Activated T-helper 1 cell treated with anti-CD3 and anti-CD28 coated beads, Interleukin-2, amount 50 U/mL, for 16 hours (primary cell): ENCODE data around the gene DSC1.
"Not testable (repeated sequence)": the region's sequence is repeated elsewhere in the genome, so short reads cannot be mapped to it uniquely, and the experiment has no call there.

Experiments
- DNase-seq, 2 donors: peaks; one replicate each; pipeline ENCODE4 v3.0.0-alpha.2; 2020; ENCODE audit warnings: low read depth in 1 of 2, low spot score in 1 of 2

Gene DSC1

GRCh38 chr18:31171144-31171839 lies 8.6 kb upstream of the DSC1 start:
- DNase-seq, result no peak

DNA sequence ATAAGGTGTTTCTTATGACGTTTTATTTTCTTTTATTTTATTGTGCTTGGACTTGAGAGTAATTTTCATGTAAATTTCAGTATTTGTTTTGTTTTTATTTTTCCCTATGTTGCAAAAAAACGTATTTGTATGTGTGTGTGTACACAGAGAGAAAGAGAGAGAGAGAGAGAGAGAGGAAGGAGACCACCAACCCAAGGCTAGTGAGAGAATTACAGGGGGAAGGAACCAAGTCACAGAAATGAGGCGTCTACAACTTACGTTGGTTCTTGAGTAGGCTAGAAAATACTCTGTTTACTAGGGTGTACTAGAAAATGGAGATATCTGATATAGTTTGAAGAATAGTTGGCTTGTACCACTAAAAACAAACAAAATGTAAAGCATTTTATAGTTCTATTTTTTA lies 7.7 kb upstream of the DSC1 start:
- no peak for DNase-seq

- no peak for DNase-seq
Observed at GRCh38 chr18:31162419-31162793, 250 bp downstream of the DSC1 start.

DNA sequence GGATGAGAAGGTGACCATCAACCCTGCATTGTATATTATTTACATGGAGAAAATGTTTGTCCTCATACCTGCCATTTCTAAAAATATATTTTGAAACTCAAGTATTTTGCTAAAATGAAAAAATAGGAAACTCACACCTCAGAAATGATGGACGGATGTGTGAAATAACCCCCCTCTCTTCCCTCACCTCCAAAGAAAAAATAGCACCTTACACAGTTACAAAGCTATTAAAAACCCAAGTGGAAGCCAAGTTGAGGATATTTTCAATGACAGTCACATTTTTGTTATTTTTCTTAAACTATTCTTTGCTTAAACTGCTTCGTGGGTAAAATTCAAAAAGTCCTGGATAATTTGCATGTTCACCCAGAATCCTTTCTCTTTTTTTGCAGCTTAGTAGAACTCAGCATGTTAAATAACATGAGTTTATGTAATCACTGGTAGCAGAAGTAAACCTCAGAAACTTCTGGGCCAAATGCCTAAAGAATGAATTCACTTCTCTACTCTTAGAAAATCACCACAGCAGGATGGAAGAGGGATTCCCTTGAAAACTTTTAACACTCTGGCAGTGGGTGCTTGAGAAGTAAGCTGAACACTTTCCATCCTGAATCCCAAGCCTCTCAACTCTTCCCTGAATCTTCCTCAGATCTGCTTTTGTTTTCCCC lies 768 bp downstream of the DSC1 start:
- no peak for DNase-seq

DNA sequence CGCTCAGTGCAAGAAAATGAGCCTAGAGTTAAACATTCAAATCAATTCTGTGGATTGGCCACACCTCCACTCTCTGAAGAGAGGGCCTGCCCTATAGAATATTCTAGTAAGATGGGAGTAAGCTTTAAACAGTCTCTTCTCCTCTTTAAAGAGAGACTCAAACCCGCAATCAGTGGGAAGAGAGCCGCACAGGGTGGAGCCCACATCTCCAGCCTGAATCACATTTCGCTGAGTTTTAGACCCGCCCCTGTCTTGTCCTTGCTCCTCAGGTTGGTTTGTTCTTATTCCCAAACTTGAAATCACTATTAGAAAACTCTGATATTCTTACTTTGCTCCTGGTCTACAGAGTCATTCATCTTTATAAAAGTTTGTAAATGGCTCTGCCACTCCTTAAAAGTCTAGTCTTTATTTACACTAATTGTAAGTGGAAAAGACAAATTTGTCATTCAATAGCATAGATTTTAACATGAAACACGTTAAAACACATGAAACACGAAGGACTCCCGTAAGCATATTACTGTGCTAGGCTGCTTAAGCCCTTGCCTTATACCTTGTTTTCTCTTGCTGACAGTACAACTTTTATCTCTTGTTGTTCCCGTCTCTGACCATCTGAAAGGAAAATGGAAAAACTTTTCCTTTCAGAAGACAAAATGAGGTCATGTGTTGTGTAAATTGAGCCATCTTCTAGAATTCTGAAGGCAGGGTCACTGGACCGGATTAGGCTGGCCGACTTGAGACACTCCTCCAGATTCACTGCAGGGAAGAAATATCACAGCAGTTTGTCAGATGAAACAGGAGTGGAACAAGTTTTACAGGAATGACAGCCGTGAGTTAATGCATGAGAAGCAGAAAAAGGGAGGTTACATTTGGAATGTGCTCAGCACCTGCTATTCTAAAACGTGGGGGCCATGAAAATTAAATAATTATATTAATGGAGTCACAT lies 5.6 kb downstream of the DSC1 start:
- DNase-seq, result no peak

DNA sequence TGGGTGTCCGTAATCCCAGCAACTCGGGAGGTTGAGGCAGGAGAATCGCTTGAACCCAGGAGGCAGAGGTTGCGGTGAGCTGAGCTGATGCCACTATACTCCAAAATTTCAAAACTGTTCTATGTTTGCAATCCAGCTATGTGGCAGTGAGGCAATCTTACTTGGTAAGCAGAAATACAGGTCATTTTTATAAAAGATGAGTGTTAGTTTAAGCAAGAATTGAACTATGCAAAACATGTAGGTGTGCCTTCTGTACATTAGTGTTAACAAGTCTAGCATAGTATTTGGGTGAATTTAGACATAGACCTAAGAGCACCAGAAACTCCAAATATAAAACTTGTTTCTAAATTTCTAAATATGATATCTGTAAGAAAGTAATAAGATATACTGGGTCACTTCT lies 7.2 kb downstream of the DSC1 start:
- no peak for DNase-seq

DNA sequence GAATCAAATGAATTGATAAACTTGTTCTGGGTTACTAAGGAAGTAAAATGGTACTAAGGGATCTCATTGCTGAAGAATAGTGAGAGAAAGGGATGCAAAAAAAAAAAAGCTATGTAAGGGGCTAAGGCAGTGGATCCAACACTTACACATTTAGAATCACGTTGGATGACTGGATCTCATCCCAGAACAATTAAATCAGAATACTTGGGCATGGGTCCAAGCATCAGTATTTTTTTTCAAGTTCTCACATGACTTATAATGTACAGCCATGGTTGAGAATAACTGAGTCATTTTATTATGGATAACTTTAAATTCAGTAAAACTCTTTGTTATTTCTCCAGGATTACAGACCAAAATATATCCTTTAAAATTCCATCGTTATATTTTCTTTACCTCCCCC lies 8.5 kb downstream of the DSC1 start:
- no peak for DNase-seq

DNA sequence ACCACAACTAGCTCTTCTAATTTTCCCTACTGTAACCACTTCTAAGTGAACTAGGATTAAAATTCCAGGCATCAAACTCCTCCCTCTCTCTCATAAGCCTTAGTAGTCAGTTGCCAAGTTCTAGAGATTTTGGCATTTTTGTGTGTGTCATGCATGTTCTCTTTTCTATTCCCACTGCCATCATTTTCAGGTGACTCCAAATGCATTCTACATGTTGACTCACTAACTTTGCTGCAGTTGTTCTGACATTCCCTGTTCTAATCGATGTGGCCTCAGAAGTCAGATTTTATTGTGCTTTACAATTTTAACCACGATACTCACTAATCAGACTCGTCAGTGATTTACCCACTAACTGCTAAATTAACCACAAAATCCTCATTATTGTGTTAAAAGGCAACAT lies 13.3 kb downstream of the DSC1 start:
- no peak for DNase-seq

DNA sequence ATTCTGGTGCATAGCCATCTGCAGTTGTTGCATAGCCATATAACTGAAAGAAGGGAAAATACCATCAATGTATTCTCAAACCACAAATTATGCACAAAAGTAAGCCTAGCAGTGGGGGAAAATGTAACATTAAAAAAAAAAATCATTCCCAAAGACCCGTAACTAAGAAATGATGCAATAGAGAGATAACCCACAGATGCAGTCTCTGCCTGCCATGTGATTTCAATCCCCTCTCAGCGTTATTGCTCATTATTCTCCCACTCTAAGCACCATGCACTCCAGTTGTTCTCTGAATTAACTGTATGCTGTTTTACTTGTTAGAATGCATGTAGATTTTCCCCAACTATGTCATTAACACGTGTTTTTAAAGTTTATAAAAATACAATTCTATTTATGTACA lies 14.1 kb downstream of the DSC1 start:
- DNase-seq, result no peak

- no peak for DNase-seq
Observed at GRCh38 chr18:31146809-31147208, 15.8 kb downstream of the DSC1 start.

DNA sequence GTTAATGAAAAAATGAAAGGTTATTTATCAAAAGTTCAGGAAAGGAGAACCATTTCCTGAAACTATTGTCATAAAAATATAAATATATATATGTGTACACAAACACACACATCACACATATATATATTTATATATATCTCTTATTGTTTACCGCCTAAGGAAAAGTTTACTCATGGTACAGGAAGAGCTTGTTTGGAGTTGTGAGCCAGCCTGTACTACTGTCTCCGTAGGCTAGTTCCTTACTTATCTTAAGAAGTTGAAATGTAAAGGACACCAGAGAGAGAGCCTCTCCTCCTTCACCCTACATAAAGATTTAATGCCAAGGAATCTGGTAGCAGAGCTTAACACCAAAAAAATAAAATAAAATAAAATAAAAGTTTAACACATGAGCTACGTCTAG lies 19.6 kb downstream of the DSC1 start:
- no peak for DNase-seq

DNA sequence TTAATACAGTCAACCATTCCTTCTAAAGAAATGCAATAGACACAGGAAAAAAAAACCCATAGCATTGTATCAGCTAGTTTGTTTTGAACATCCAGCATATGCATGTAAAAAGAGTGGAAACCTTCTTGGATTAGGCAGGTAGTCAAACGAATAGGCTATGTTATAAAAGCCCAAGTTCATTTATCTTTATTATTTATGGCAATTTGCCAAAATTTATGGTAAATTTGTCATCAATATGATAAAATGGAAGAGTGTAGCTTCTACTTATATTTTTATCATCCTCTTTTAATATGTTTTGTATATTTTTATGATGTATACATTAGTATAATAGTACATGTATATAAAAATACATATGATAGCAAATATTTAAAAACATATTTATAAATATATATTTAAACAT lies 23.9 kb downstream of the DSC1 start:
- DNase-seq, result no peak

DNA sequence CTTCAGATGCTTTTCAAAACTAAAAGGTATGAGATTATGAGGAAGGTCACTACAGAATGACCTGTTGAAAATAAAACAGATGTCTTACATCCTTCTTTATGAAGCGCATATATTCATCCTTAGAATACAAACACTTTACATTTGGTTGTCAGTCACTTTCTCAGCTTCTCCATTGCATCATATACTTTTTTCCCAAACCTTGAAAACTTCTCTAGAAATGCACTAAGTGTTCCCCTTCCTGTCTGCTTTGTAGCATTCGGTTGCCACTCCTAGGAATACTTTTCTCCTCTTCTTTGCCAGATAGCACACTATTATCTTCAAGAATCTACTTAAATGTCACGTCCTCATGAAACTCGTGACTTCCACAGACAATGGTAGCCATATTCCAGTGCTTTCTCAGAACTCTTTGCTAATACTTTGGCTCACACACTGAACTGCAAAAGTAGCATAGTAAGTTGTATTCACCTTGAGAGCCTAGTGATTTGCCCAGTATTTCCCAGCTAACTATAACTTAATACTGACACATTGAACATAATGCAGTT lies 27.6 kb downstream of the DSC1 start:
- DNase-seq, result no peak

DNA sequence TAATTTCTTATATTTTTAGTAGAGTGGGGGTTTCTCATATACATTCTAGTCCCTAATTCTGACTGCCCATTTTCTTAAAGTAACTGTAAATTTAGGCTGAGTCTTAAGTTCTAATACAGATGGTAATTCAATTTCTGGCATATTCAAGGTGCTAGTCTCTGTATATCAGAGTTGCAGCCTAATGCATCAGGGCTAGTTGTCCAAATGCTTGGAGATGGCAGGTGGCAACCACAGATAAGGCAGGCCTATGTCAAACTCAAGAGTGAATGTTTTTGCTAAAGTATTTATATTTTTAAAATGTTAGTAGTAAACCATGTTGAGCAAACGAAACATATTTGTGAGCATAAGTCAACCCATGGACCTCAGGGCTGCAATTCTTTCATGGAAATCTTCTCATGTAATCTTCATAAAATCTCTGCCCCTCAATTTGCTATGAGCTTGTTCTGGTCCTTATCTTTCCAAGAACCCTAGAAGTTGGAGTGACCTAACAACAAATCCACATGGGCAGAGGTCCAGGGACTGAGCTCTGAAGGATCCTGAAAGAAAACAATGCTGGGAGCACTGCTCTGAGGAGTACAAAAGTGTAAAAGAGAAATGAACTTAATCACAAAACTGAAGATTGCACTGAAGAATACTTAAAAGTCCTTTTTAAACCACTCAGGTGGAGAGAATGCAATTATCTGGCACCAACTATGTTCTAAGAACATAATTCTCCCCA lies 33.1 kb downstream of the DSC1 start:
- DNase-seq, result no peak

DNA sequence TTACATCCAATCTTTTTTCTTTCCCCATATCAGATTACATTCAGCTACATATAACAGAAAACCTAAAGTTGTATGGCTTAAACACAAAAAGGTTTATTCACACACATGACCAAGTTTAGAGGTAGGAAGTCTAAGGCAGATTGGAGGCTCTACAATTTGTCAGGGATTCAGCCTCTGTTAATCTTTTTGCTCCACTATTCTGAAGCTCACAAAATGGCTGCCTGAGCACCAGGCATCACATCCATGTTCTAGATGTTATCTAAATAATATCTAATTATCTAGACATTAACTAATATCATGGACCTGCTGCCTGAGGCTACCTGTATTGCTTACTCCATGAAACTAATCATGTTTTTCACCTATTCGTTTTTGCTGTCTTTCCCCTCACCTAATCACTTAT lies 36.8 kb downstream of the DSC1 start:
- DNase-seq, result no peak

DNA sequence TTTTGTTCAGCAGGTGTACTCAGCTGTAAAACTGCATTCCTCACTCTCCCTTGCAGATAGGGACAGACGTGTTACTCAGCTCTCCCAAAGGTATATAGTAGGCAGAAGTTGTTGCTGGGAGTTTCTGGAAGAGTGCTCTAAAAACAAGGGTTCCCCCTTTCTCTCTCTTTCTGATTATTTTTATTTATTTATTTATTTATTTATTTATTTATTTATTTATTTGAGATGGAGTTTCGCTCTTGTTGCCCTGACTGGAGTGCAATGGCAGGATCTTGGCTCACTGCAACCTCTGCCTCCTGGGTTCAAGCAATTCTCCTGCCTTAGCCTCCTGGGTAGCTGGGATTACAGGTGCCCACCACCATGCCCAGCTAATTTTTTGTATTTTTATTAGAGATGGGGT lies 39.5 kb downstream of the DSC1 start:
- not testable (repeated sequence) for DNase-seq

DNA sequence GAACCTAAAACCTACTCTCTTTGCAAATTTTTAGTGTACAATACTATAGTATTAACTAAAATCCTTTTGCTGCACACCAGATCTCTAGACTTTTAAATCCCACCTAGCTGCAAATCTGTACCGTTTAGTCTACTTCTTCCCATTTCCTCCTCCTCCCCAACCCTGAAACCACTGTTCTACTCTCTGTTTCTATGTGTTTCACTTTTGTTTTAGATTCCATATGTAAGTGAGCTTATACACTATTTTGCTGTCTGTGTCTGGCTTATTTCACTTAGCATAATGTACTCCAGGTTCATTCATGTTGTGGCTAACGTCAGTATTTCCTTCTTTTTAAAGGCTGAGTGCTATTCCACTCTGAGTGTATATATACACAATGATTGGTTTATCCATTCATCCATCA lies 42.1 kb downstream of the DSC1 start:
- DNase-seq, result no peak

DNA sequence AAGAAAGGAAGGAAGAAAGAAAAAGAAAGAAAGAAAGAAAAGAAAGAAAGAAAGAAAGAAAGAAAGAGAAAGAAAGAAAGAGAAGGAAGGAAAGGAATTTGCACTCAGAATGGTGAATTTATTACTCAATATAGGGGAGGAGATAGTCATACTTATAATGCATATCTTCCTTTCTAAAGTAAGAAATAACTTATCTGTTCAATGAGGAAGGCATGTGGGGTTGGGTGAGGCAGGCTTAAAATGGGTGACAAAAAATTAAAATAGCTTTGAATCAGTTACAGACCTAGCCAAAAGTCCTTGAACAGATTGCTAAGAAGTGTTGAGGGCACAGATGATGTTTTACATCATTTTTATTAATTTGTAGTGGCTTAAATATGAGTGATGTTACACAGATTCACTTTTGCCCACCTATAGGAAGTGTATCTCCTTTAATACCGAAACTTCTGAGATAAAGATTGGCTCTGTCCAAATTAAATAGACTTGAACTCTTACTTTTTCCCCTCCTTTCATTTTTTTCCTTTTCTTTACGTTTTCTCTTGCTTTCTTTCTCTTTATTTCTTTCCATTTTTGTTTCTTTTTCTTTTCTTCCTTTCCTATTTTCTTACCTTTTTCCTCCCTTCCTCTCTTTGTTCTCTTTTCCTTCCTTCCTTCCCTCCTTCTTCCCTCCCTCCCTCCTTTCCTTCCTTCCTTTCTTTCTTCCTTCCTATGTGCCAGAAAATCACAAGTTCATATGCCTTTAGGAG lies 45.6 kb downstream of the DSC1 start:
- no peak for DNase-seq

- DNase-seq, result no peak
Observed at GRCh38 chr18:31112804-31113203, 49.9 kb downstream of the DSC1 start.

- DNase-seq, result no peak
Observed at GRCh38 chr18:31105733-31106132, 56.9 kb downstream of the DSC1 start.
